HG02884 (cell line): Measurements from ENCODE around the gene NRXN3.

Experiments
- ATAC-seq: cut with Tn5 transposase; IDR thresholded peaks from one replicate; pipeline ENCODE4 v1.9.1; 2021; ENCODE audit warnings: mild to moderate bottlenecking, moderate library complexity; ENCODE audit not compliant: unreplicated experiment

NRXN3 gene

GRCh38 chr14:79180656-79181055 is 1010.5 kb downstream of the NRXN3 start:
- ATAC-seq: no peak

GRCh38 chr14:79186523-79186922 is 1016.4 kb downstream of the NRXN3 start:
- no peak for ATAC-seq

GRCh38 chr14:79193689-79194477 is 1023.7 kb downstream of the NRXN3 start:
- ATAC-seq: no peak

GRCh38 chr14:79196216-79196615 is 1026.0 kb downstream of the NRXN3 start:
- no peak for ATAC-seq

GRCh38 chr14:79197516-79197915 is 1027.3 kb downstream of the NRXN3 start:
- ATAC-seq: no peak

- no peak for ATAC-seq
These were observed 1029.0 kb downstream of the NRXN3 start for GRCh38 chr14:79199217-79199616.

- no peak for ATAC-seq
These were observed 1031.5 kb downstream of the NRXN3 start for GRCh38 chr14:79201564-79202207.

GRCh38 chr14:79204591-79204990 is 1034.4 kb downstream of the NRXN3 start:
- no peak for ATAC-seq

GRCh38 chr14:79209418-79209817 is 1039.2 kb downstream of the NRXN3 start:
- ATAC-seq: no peak

GRCh38 chr14:79225815-79226214 is 1055.6 kb downstream of the NRXN3 start:
- ATAC-seq: no peak

- no peak for ATAC-seq
These were observed 1059.3 kb downstream of the NRXN3 start for GRCh38 chr14:79229383-79229909.

GRCh38 chr14:79242666-79243065 is 1072.5 kb downstream of the NRXN3 start:
- no peak for ATAC-seq

- no peak for ATAC-seq
These were observed 1076.0 kb downstream of the NRXN3 start for GRCh38 chr14:79246173-79246572.

- ATAC-seq: no peak
These were observed 1078.0 kb downstream of the NRXN3 start for GRCh38 chr14:79248126-79248525.

- no peak for ATAC-seq
These were observed 1078.6 kb downstream of the NRXN3 start for GRCh38 chr14:79248771-79249170.

- ATAC-seq: no peak
These were observed 1081.1 kb downstream of the NRXN3 start for GRCh38 chr14:79251278-79251677.

- no peak for ATAC-seq
These were observed 1083.4 kb downstream of the NRXN3 start for GRCh38 chr14:79253576-79253975.

- no peak for ATAC-seq
These were observed 1084.0 kb downstream of the NRXN3 start for GRCh38 chr14:79254069-79254775.

- ATAC-seq: no peak
These were observed 1086.2 kb downstream of the NRXN3 start for GRCh38 chr14:79256380-79256779.

- no peak for ATAC-seq
These were observed 1090.2 kb downstream of the NRXN3 start for GRCh38 chr14:79260406-79260805.

- no peak for ATAC-seq
These were observed 1095.3 kb downstream of the NRXN3 start for GRCh38 chr14:79265366-79265946.
